ENCODE results near the gene SEPSECS. TPM values are rescaled to one million over a fixed set of nuclear protein-coding genes. Genes with fewer than 3 reads are reported as not detected.

Gene SEPSECS
- total and polyA plus RNA-seq, 2 donors (not counting 3 experiments of a cell fraction or from before 2014, with no cell fraction given): 2.8 to 8.3 TPM

GRCh38 chr4:25144870-25145481 is 15.3 kb downstream of the SEPSECS start:
- ChIA-PET CTCF (interaction anchor here (0.7 to 2.2 kb wide), 33 partner anchors 7 to 656 kb away, joined by 3 to 38 read pairs (median 4); partner anchors contain the start of genes SEPSECS and ZCCHC4), POLR2A (no interaction called here)
- no peaks in the 10 kb centered on the region for H4K20me1 ChIP-seq (replicated peaks; ENCODE audit: control insufficient read depth, extremely low read depth, insufficient read depth, low read length)
- H3K9me1 ChIP-seq (replicated peaks; ENCODE audit: control insufficient read depth, extremely low read depth, insufficient read depth, low read length): no peaks in the 10 kb centered on the region
- no peak overlapping the region for H3K4me3 ChIP-seq (replicated peaks in 1 of 3; ENCODE audit: insufficient read depth in 1 of 3, low read depth in 1 of 3, low read length in 3 of 3)
- no peaks in the 10 kb centered on the region for H3K9me3 ChIP-seq (replicated peaks; ENCODE audit: control insufficient read depth, insufficient read depth, low read length)
- no peaks in the 10 kb centered on the region for H3K36me3 ChIP-seq (ENCODE audit: control insufficient read depth in 2 of 2, extremely low read depth in 1 of 2, insufficient read depth in 2 of 2, low read length in 2 of 2)
- TF ChIP-seq JUN (IDR thresholded peaks at IDR 0.05; ENCODE audit: borderline replicate concordance, insufficient read depth, insufficient read length, low read depth) (peak; percentile 20), CTCF (IDR thresholded peaks at IDR 0.05; ENCODE audit: extremely low read depth in 1 of 2, insufficient read depth in 1 of 2, low read depth in 1 of 2, low read length in 2 of 2) (peak; percentile 37 to 49), EZH2 (IDR thresholded peaks at IDR 0.05; ENCODE audit: borderline replicate concordance, low read depth, low read length, severe bottlenecking) (no peak), MAX (IDR thresholded peaks at IDR 0.05; ENCODE audit: insufficient read depth, insufficient read length) (no peak), MYC (IDR thresholded peaks at IDR 0.05; ENCODE audit: low read depth, low read length) (no peak), POLR2AphosphoS5 (IDR thresholded peaks at IDR 0.05; ENCODE audit: insufficient read depth, low read depth, low read length) (no peak), FOS (IDR thresholded peaks at IDR 0.05; ENCODE audit: borderline replicate concordance, insufficient read depth, low read length) (no peak)
- no peak overlapping the region for H3K4me2 ChIP-seq (ENCODE audit: insufficient read depth, low read length)
- DNase-seq (ENCODE audit: low read depth, low spot score): peak; percentile 61
- no peak overlapping the region for H3K9ac ChIP-seq (replicated peaks; ENCODE audit: extremely low read depth, insufficient read depth, low read length)
- no peaks in the 10 kb centered on the region for H3K4me1 ChIP-seq (ENCODE audit: control insufficient read depth, extremely low read depth, insufficient read depth, low read length)
- no peaks in the 10 kb centered on the region for H3K79me2 ChIP-seq (ENCODE audit: control insufficient read depth, insufficient read depth, low read length)
- peak; percentile 8 for FAIRE-seq
- dilution Hi-C loops (cut with MboI; ENCODE audit: extremely low pct_ligation_motif_present, low sequenced_read_pairs) (no loop called here), intact Hi-C loops (cut with micrococcal nuclease) (loop anchor here (1.0 to 2.0 kb wide), 2 partner anchors 164 to 657 kb away; no protein-coding TSS in a partner anchor)
- BruUV-seq (replicated peaks): no TSS peak
- no peak overlapping the region for H2AFZ ChIP-seq (ENCODE audit: low read depth, low read length)
- no peak overlapping the region for H3K27ac ChIP-seq (ENCODE audit: insufficient read depth, low read depth, low read length)
- H3K27me3 ChIP-seq (ENCODE audit: control insufficient read depth in 2 of 2, insufficient read depth in 2 of 2, low read length in 2 of 2): no peaks in the 10 kb centered on the region
